K562 (cell line): ENCODE data around the gene LRGUK. TPM values are rescaled to one million over a fixed set of nuclear protein-coding genes. Genes with fewer than 3 reads are reported as not detected.

Experiments
- ATAC-seq: fragments of 200-7000 bp; cut with Tn5 transposase; 3 replicates; pipeline ENCODE4 v1.9.1; 2020; ENCODE audit warnings: moderate library complexity
- BruUV-seq: library from RNA; stranded (reverse); fragments of 400-500 nt; replicated peaks from 2 replicates; lab custom pipeline; 2021; lab: Mats Ljungman, UMichigan
- CTCF ChIA-PET: fragments of 300-600 bp; formaldehyde crosslinking; extraction: SDS; loops from one replicate; lab custom pipeline; 2021; ENCODE audit warnings: low intra/inter-chr PET ratio; lab: Yijun Ruan, JAX
- POLR2A ChIA-PET: fragments of 300-600, 350-650 bp; sonication (Branson Sonifier 250); formaldehyde crosslinking; extraction: SDS; loops from one replicate; lab custom pipeline; 2021; ENCODE audit warnings: antibody characterized with exemption, inconsistent platforms; lab: Yijun Ruan, JAX
- DNase-seq, 4 experiments: peaks; one replicate each; pipeline versions ENCODE4 v3.0.0 to v3.0.0-alpha.2; 2011 to 2018; ENCODE audit warnings: low spot score in 3 of 4, mixed read lengths in 3 of 4; ENCODE audit errors: extremely low read depth in 1 of 4
- FAIRE-seq: peaks from 2 replicates; lab custom pipeline; 2011; peaks lifted over from hg19 to GRCh38; lab: Jason Lieb, UNC
- H2AFZ ChIP-seq: 2 replicates; pipeline ENCODE4 v1.6.0; 2011; ENCODE audit warnings: low read depth, low read length, control low read depth, inconsistent platforms
- H3K27ac ChIP-seq: fragments of 200-600 bp; 3 replicates; pipeline ENCODE4 v1.8.0; 2011; ENCODE audit warnings: low read depth, mild to moderate bottlenecking, control low read depth, inconsistent platforms, low read length, moderate library complexity, mixed read lengths; ENCODE audit errors: extremely low read depth
- H3K27me3 ChIP-seq, 2 experiments: fragments of 300-600 bp in 1 of 2; 2 replicates in 1 of 2; 3 replicates in 1 of 2; pipeline versions ENCODE4 v1.6.0 to v1.8.0; 2011; ENCODE audit warnings: inconsistent platforms in 2 of 2, low read length in 2 of 2, mild to moderate bottlenecking in 1 of 2, mixed read lengths in 1 of 2, moderate library complexity in 1 of 2; ENCODE audit not compliant: control insufficient read depth in 2 of 2, insufficient read depth in 2 of 2
- H3K36me3 ChIP-seq: fragments of 300-600 bp; 3 replicates; pipeline ENCODE4 v1.8.0; 2011; ENCODE audit warnings: mild to moderate bottlenecking, low read length, inconsistent platforms; ENCODE audit not compliant: control insufficient read depth, insufficient read depth
- H3K4me1 ChIP-seq, 2 experiments: fragments of 200-600 bp in 1 of 2; replicated peaks in 1 of 2; 2 replicates in 1 of 2; 3 replicates in 1 of 2; pipeline versions ENCODE4 v1.5.1 to v1.8.0; 2011; ENCODE audit warnings: inconsistent platforms in 2 of 2, low read length in 2 of 2, mild to moderate bottlenecking in 1 of 2, mixed read lengths in 1 of 2, moderate library complexity in 1 of 2; ENCODE audit not compliant: control insufficient read depth in 2 of 2, insufficient read depth in 2 of 2
- H3K4me2 ChIP-seq: 2 replicates; pipeline ENCODE4 v1.6.1; 2011; ENCODE audit warnings: low read length, control low read depth, inconsistent platforms, mixed read lengths; ENCODE audit not compliant: insufficient read depth
- H3K4me3 ChIP-seq: fragments of 200-600 bp; sonication (generic), shearing (Covaris generic); 2 replicates; pipeline ENCODE4 v1.5.1; 2016; ENCODE audit warnings: control low read depth, inconsistent platforms
- H3K79me2 ChIP-seq: fragments of 200-600 bp; 3 replicates; pipeline ENCODE4 v1.8.0; 2011; ENCODE audit warnings: low read length, inconsistent platforms; ENCODE audit not compliant: control insufficient read depth, insufficient read depth
- H3K9ac ChIP-seq, 2 experiments: 2 replicates each; pipeline versions ENCODE4 v1.6.0 to v1.6.1; 2011; ENCODE audit warnings: low read depth in 2 of 2, low read length in 2 of 2, control low read depth in 1 of 2, inconsistent platforms in 1 of 2, mild to moderate bottlenecking in 1 of 2, mixed read lengths in 1 of 2; ENCODE audit not compliant: insufficient read depth in 1 of 2
- H3K9me1 ChIP-seq: one replicate; pipeline ENCODE4 v1.6.0; 2011; ENCODE audit warnings: inconsistent platforms, mild to moderate bottlenecking, low read length, moderate library complexity; ENCODE audit not compliant: control insufficient read depth, insufficient read depth
- H3K9me3 ChIP-seq: replicated peaks from 2 replicates; pipeline ENCODE4 v1.5.1; 2011; ENCODE audit warnings: low read depth, low read length, inconsistent platforms; ENCODE audit not compliant: control insufficient read depth, insufficient read depth
- H4K20me1 ChIP-seq: replicated peaks from 2 replicates; pipeline ENCODE4 v1.6.1; 2011; ENCODE audit warnings: low read length, inconsistent platforms, mixed read lengths; ENCODE audit not compliant: control insufficient read depth, insufficient read depth
- ATF7 ChIP-seq: fragments of 450-650 bp; IDR thresholded peaks from 2 replicates; pipeline ENCODE4 v1.7.1; 2014; ENCODE audit warnings: mild to moderate bottlenecking, moderate library complexity
- E2F8 ChIP-seq: fragments of 450-650 bp; IDR thresholded peaks from 2 replicates; pipeline ENCODE4 v1.7.1; 2018; ENCODE audit warnings: mild to moderate bottlenecking, low read depth; ENCODE audit not compliant: partially characterized antibody
- HOMEZ ChIP-seq: fragments of 250-450 bp; sonication (Bioruptor Pico); IDR thresholded peaks from 2 replicates; pipeline ENCODE4 v1.4.0; 2020; ENCODE audit warnings: mild to moderate bottlenecking, moderate library complexity
- NFIX ChIP-seq: fragments of 250-450 bp; sonication (Bioruptor Pico); IDR thresholded peaks from 2 replicates; pipeline ENCODE4 v1.4.0; 2020; ENCODE audit warnings: low read depth, mild to moderate bottlenecking, moderate library complexity
- RBM17 ChIP-seq: fragments of 200-400 bp; formaldehyde crosslinking; IDR thresholded peaks from 2 replicates; pipeline ENCODE4 v1.6.1; 2017; ENCODE audit warnings: low read depth, mild to moderate bottlenecking, low read length, borderline replicate concordance
- SIRT6 ChIP-seq: IDR thresholded peaks from one replicate; pipeline ENCODE4 v1.6.1; 2012; ENCODE audit warnings: low read depth, mild to moderate bottlenecking, control low read depth, inconsistent platforms, low read length, moderate library complexity
- SMARCB1 ChIP-seq: IDR thresholded peaks from 2 replicates; pipeline ENCODE4 v1.6.1; 2011; ENCODE audit warnings: improper control_type of control experiment, low read depth; ENCODE audit not compliant: insufficient read length
- SPI1 ChIP-seq: IDR thresholded peaks from 2 replicates; pipeline ENCODE4 v1.6.1; 2011; ENCODE audit warnings: low read depth, low read length, control low read depth, borderline replicate concordance
- STAT5B ChIP-seq: fragments of 250-450 bp; sonication (Bioruptor Pico); IDR thresholded peaks from 2 replicates; pipeline ENCODE4 v1.8.0; 2021; ENCODE audit warnings: mild to moderate bottlenecking, inconsistent platforms
- ZNF277 ChIP-seq: fragments of 250-450 bp; sonication (Bioruptor Pico); IDR thresholded peaks from 2 replicates; pipeline ENCODE4 v1.8.0; 2022; ENCODE audit warnings: inconsistent platforms, mild to moderate bottlenecking, moderate library complexity, borderline replicate concordance
- WGBS: fragments of 100-300 bp; shearing (Covaris generic); methylation state at CpG from one replicate; pipeline ENCODE4 v1.1.6; 2016; ENCODE audit warnings: low coverage, mixed read lengths; ENCODE audit not compliant: insufficient coverage; ENCODE audit errors: missing lambda C conversion rate; 5-methylcytosine and 5-hydroxymethylcytosine counted together
- in situ Hi-C: fragments of 300-500 bp; cut with MboI; formaldehyde crosslinking; loops from 4 replicates; pipeline ENCODE4 v1.15.0; 2018; ENCODE audit warnings: inconsistent platforms, mixed read lengths
- intact Hi-C: fragments of 100-400 bp; cut with micrococcal nuclease; formaldehyde crosslinking; loops from 2 replicates; pipeline ENCODE4 v1.14.2; 2022
- polyA plus RNA-seq, 8 experiments: library from polyadenylated mRNA; depleted of rRNA in 4 of 8; stranded (reverse) in 5 of 8; unstranded in 3 of 8; fragments of >200 nt; fragmentation: Nextera tagmentation in 2 of 8; fragmentation: Illumina TruSeq in 1 of 8; extraction: Ambion mirVana in 2 of 8; extraction: Trizol in 1 of 8; gene quantifications; 2 replicates each; pipeline versions ENCODE4 v1.2.1 to v1.2.3, GENCODE V29; 2011 to 2014; ENCODE audit warnings: inconsistent platforms in 1 of 8, missing spikeins in 1 of 8
- total RNA-seq, 7 experiments: library from RNA; depleted of rRNA in 6 of 7; stranded (reverse); fragments of >200 nt in 6 of 7; fragmentation: Illumina TruSeq in 2 of 7; extraction: Trizol in 2 of 7; gene quantifications; 2 replicates each; pipeline versions ENCODE4 v1.2.1 to v1.2.3, GENCODE V29; 2011 to 2021; ENCODE audit warnings: low replicate concordance in 1 of 7

LRGUK gene
- total and polyA plus RNA-seq, 9 of the 15 experiments (the other 6 are each of a cell fraction or from before 2014, with no cell fraction given), result 0.04 to 0.33 (median 0.18) TPM

- intact Hi-C loops (no loop called here), in situ Hi-C loops (no loop called here)
- ATAC-seq, result 0 out of 3 replicates have a peak, but pooled peaks have one; percentile 25
- no peak for TF ChIP-seq ATF7
- peak; percentile 44; the same call in 1 of the 2 replicates for TF ChIP-seq SPI1
- H3K79me2 ChIP-seq, result no peaks in the 10 kb centered on the region
- H3K4me2 ChIP-seq, result no peak overlapping the region
- no peaks in the 10 kb centered on the region for H3K9me1 ChIP-seq
- ChIA-PET POLR2A (no interaction called here), CTCF (no interaction called here)
- H4K20me1 ChIP-seq, result no peaks in the 10 kb centered on the region
- BruUV-seq, result no TSS peak
- H3K9ac ChIP-seq, result no peak overlapping the region
- H3K36me3 ChIP-seq, result no peaks in the 10 kb centered on the region
- H2AFZ ChIP-seq, result peak overlapping the region; percentile 23; the same call in 1 of the 2 replicates
- 23% methylated on average over 3 of the region's 3 CpGs for WGBS
- no peak for DNase-seq
- no peak overlapping the region for H3K27ac ChIP-seq
- no peak for FAIRE-seq
- H3K4me3 ChIP-seq, result no peak overlapping the region
- no peaks in the 10 kb centered on the region for H3K9me3 ChIP-seq
- H3K4me1 ChIP-seq, result peaks cover 0 to 2% of the 10 kb centered on the region in 2 experiments; a peak in 1 of 5 replicates
- no peaks in the 10 kb centered on the region for H3K27me3 ChIP-seq
Observed at GRCh38 chr7:134184767-134185166, 57.6 kb downstream of the LRGUK start.

GRCh38 chr7:134186027-134186426 is 58.9 kb downstream of the LRGUK start:
- POLR2A ChIA-PET, result interaction anchor here (1.2 kb wide), 1 partner anchor 24 kb away, joined by 3 read pairs; no protein-coding TSS in a partner anchor
- Histone ChIP-seq H3K9me3 (no peaks in the 10 kb centered on the region), H4K20me1 (no peaks in the 10 kb centered on the region), H3K4me2 (no peak overlapping the region), H2AFZ (no peak overlapping the region; the same call in 1 of the 2 replicates), H3K9me1 (no peaks in the 10 kb centered on the region), H3K4me1 (peaks cover 0 to 2% of the 10 kb centered on the region in 2 experiments; a peak in 1 of 5 replicates), H3K9ac (no peak overlapping the region), H3K36me3 (no peaks in the 10 kb centered on the region), H3K27ac (no peak overlapping the region), H3K79me2 (no peaks in the 10 kb centered on the region), H3K27me3 (no peaks in the 10 kb centered on the region), H3K4me3 (no peak overlapping the region)
- ATAC-seq, result no peak
- FAIRE-seq, result no peak
- DNase-seq, result no peak
- no TSS peak for BruUV-seq
- intact Hi-C loops, result no loop called here
- 39% methylated on average over 3 of the region's 3 CpGs for WGBS
- CTCF ChIA-PET, result no interaction called here
- in situ Hi-C loops, result no loop called here
- no peak for TF ChIP-seq SIRT6
- no peak for TF ChIP-seq ZNF277 (CRISPR knock-in tag)
- TF ChIP-seq RBM17, result no peak
- TF ChIP-seq SMARCB1, result no peak
- TF ChIP-seq STAT5B, result no peak
- no peak for TF ChIP-seq E2F8
- TF ChIP-seq HOMEZ (CRISPR knock-in tag), result no peak
- TF ChIP-seq NFIX, result no peak
